Activated CD8-positive, alpha-beta memory T cell treated with anti-CD3 and anti-CD28 coated beads, Interleukin-2, amount 10 ng/mL, durations not matched to agents 7 days and 5 days (primary cell): ENCODE data around the gene L3MBTL1. TPM values are rescaled to one million over a fixed set of nuclear protein-coding genes. Genes with fewer than 3 reads are reported as not detected.
A peak's percentile ranks its signal among the peaks of the same experiment; 100 is the strongest.
"Not testable (repeated sequence)": the region's sequence is repeated elsewhere in the genome, so short reads cannot be mapped to it uniquely, and the experiment has no call there.

ENCODE experiments used
- ATAC-seq: fragments of 150-1000 bp; cut with Tn5 transposase; one replicate; pipeline ENCODE4 v1.10.0; 2021; ENCODE audit warnings: moderate library complexity
- CTCF ChIA-PET: fragments of 350-600 bp; sonication (Branson Sonifier 250); formaldehyde crosslinking; loops from one replicate; lab custom pipeline; 2021; ENCODE audit warnings: antibody characterized with exemption; lab: Charles Lee
- DNase-seq: peaks from one replicate; pipeline ENCODE4 v3.0.0-alpha.2; 2020
- H3K27ac Mint-ChIP-seq: one replicate; pipeline ENCODE4 v1.8.0; 2021; ENCODE audit warnings: mild to moderate bottlenecking, mixed read lengths
- H3K27me3 Mint-ChIP-seq: one replicate; pipeline ENCODE4 v1.8.0; 2021; ENCODE audit warnings: mixed read lengths
- H3K36me3 Mint-ChIP-seq: one replicate; pipeline ENCODE4 v1.8.0; 2021; ENCODE audit warnings: mild to moderate bottlenecking, mixed read lengths
- H3K4me1 Mint-ChIP-seq: one replicate; pipeline ENCODE4 v1.8.0; 2021; ENCODE audit warnings: mixed read lengths
- H3K4me3 Mint-ChIP-seq: one replicate; pipeline ENCODE4 v1.8.0; 2021; ENCODE audit warnings: mild to moderate bottlenecking, moderate library complexity, mixed read lengths
- H3K9me3 Mint-ChIP-seq: one replicate; pipeline ENCODE4 v1.8.0; 2022; ENCODE audit warnings: low read depth, mixed read lengths
- total RNA-seq, 2 experiments: library from RNA; stranded (reverse); gene quantifications; one replicate each; pipeline ENCODE4 v1.2.3, GENCODE V29; 2021

L3MBTL1 gene
- total RNA-seq, 2 experiments from 2014 or later = 6.8 to 9.6 TPM

DNA sequence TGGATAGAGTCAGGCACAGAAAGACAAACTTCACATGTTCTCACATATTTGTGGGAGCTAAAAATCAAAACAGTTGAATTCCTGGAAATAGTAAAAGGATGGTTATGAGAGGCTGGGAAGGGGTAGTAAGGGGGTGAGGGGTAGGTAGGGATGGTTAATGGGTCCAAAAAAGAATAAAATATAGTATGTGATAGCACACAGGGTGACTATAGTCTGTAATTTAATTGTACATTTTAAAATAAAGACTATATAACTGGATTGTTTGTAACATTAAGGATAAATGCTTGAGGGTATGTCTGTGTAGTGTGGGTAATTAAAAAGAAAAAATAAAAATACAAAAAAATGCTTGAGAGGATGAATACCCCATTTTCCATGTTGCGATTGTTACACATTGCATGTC, 39.9 kb upstream of the L3MBTL1 start:
- Mint-ChIP-seq H3K4me1 (peaks cover 3% of the 10 kb centered on the region), H3K36me3 (peaks cover 39% of the 10 kb centered on the region), H3K27ac (no peak overlapping the region), H3K9me3 (no peaks in the 10 kb centered on the region), H3K4me3 (no peak overlapping the region), H3K27me3 (no peaks in the 10 kb centered on the region)
- CTCF ChIA-PET = no interaction called here
- no peak for DNase-seq
- no peak for ATAC-seq

DNA sequence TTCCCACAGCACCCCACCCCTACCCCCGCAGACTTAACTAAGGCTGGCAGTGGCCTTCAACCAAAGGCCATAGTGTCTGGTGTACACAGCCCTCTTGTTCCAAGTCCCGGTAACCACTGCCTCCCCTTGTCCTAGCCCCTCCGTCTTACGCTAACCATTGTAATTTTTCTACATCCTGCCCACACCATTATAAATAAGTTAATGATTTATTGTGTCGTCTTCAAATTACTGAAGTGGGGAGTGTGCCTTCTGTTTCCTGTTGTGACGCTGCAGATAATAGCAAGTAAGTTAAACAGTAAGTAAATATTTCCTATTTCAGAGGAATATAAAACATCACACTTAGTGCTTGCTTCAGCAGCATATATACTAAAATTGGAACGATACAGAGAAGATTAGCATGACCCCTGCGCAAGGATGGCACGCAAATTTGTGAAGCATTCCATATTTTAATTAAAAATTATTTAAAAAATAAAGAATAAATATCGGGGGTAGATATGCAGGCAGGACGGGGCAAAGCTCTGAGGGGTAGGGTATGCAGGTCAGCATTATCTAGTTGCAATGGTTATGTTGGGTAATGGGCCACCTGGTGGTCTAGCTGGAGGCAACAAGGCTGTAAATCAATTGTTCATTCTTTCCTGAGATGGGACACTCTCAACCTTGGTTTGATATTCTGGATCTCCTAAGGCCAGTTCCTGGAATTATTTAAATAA, 34.7 kb upstream of the L3MBTL1 start:
- Mint-ChIP-seq H3K27ac (no peak overlapping the region), H3K4me3 (no peak overlapping the region), H3K4me1 (peaks cover 1% of the 10 kb centered on the region), H3K9me3 (no peaks in the 10 kb centered on the region), H3K36me3 (peaks cover 6% of the 10 kb centered on the region), H3K27me3 (peaks cover 4% of the 10 kb centered on the region)
- CTCF ChIA-PET = no interaction called here
- no peak for ATAC-seq
- no peak for DNase-seq

- Mint-ChIP-seq H3K9me3 (no peaks in the 10 kb centered on the region), H3K36me3 (peaks cover 6% of the 10 kb centered on the region), H3K27me3 (peaks cover 7% of the 10 kb centered on the region), H3K27ac (no peak overlapping the region), H3K4me3 (no peak overlapping the region), H3K4me1 (peaks cover 1% of the 10 kb centered on the region)
- DNase-seq = no peak
- ATAC-seq = no peak
- CTCF ChIA-PET = no interaction called here
These were observed 34.2 kb upstream of the L3MBTL1 start for GRCh38 chr20:43473381-43473704.

- Mint-ChIP-seq H3K4me1 (no peaks in the 10 kb centered on the region), H3K9me3 (no peaks in the 10 kb centered on the region), H3K36me3 (no peaks in the 10 kb centered on the region), H3K27ac (no peak overlapping the region), H3K27me3 (peaks cover 19% of the 10 kb centered on the region), H3K4me3 (no peak overlapping the region)
- ATAC-seq (no peak), DNase-seq (no peak)
- CTCF ChIA-PET = no interaction called here
These were observed 30.3 kb upstream of the L3MBTL1 start for GRCh38 chr20:43477193-43477592.

GRCh38 chr20:43477619-43478018, 29.9 kb upstream of the L3MBTL1 start:
- Mint-ChIP-seq H3K27ac (no peak overlapping the region), H3K27me3 (peaks cover 19% of the 10 kb centered on the region), H3K9me3 (no peaks in the 10 kb centered on the region), H3K4me3 (no peak overlapping the region), H3K36me3 (no peaks in the 10 kb centered on the region), H3K4me1 (no peaks in the 10 kb centered on the region)
- CTCF ChIA-PET = no interaction called here
- DNase-seq = no peak
- no peak for ATAC-seq

- no peak overlapping the region for H3K27ac Mint-ChIP-seq
- peaks cover 2% of the 10 kb centered on the region for H3K9me3 Mint-ChIP-seq
- ATAC-seq = no peak
- CTCF ChIA-PET = interaction anchor here (0.9 kb wide), 1 partner anchor 41 kb away, joined by 3 read pairs; no protein-coding TSS in a partner anchor
- H3K36me3 Mint-ChIP-seq = peaks cover 2% of the 10 kb centered on the region
- peaks cover 18% of the 10 kb centered on the region for H3K4me1 Mint-ChIP-seq
- peaks cover 4% of the 10 kb centered on the region for H3K27me3 Mint-ChIP-seq
- no peak for DNase-seq
- H3K4me3 Mint-ChIP-seq = no peak overlapping the region
These were observed 17.5 kb upstream of the L3MBTL1 start for GRCh38 chr20:43490038-43490437.

- Mint-ChIP-seq H3K36me3 (peaks cover 2% of the 10 kb centered on the region), H3K27ac (no peak overlapping the region), H3K4me1 (peaks cover 18% of the 10 kb centered on the region), H3K4me3 (no peak overlapping the region), H3K27me3 (peaks cover 8% of the 10 kb centered on the region), H3K9me3 (no peaks in the 10 kb centered on the region)
- DNase-seq (no peak), ATAC-seq (peak; percentile 93)
- CTCF ChIA-PET = no interaction called here
These were observed 15.4 kb upstream of the L3MBTL1 start for GRCh38 chr20:43492101-43492500.

GRCh38 chr20:43495388-43495787, 12.1 kb upstream of the L3MBTL1 start:
- CTCF ChIA-PET = no interaction called here
- H3K9me3 Mint-ChIP-seq = no peaks in the 10 kb centered on the region

DNA sequence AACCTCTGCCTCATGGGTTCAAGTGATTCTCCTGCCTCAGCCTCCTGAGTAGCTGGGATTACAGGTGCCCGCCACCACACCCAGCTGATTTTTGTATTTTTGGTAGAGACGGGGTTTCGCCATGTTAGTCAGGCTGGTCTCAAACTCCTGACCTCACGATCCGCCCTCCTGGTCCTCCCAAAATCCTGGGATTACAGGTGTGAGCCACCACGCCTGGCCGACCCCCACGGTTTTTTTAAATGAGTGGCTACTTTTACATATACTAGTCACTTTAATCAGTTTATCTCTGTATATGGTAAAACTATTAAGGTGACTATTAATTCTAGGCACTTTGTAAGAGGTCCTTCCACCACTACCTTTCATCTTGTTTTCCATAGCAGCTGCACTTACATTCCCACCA, 5.5 kb upstream of the L3MBTL1 start:
- CTCF ChIA-PET = not testable (repeated sequence)

More at GRCh38 chr20:43495388-43495787, 12.1 kb upstream of the L3MBTL1 start:
- no peak overlapping the region for H3K27ac Mint-ChIP-seq
- no peak for DNase-seq
- H3K36me3 Mint-ChIP-seq = peaks cover 2% of the 10 kb centered on the region
- peaks cover 18% of the 10 kb centered on the region for H3K4me1 Mint-ChIP-seq
- peaks cover 8% of the 10 kb centered on the region for H3K27me3 Mint-ChIP-seq
- no peak overlapping the region for H3K4me3 Mint-ChIP-seq
- ATAC-seq = no peak

DNA sequence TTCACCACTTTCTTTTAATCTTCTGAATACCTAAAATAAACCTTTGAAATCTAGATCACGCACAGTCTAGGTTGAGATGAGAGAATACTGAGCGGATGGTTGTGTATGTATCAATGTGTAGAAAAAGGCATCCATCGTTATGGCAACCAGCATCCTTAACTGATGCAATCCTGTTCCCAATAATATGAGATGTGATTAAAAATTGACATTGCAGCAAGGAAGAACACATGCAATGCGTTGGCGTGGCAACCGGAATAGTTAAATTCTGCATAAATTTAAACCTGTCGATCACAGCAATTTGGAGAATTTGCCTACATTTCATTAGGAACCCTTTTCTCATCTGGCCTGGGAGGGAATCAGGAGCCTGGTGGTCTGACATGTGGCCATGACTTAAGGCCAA, 1.3 kb upstream of the L3MBTL1 start:
- CTCF ChIA-PET = no interaction called here
- H3K36me3 Mint-ChIP-seq = no peaks in the 10 kb centered on the region
- no peak for DNase-seq
- peaks cover 52% of the 10 kb centered on the region for H3K27me3 Mint-ChIP-seq
- H3K4me1 Mint-ChIP-seq = peaks cover 5% of the 10 kb centered on the region
- H3K4me3 Mint-ChIP-seq = no peak overlapping the region
- H3K9me3 Mint-ChIP-seq = no peaks in the 10 kb centered on the region
- H3K27ac Mint-ChIP-seq = no peak overlapping the region
- no peak for ATAC-seq

More for the DNA sequence above, 5.5 kb upstream of the L3MBTL1 start:
- not testable (repeated sequence) for DNase-seq, H3K4me3 Mint-ChIP-seq, H3K36me3 Mint-ChIP-seq, H3K27ac Mint-ChIP-seq, ATAC-seq, H3K9me3 Mint-ChIP-seq, H3K4me1 Mint-ChIP-seq
- H3K27me3 Mint-ChIP-seq = peaks cover 35% of the 10 kb centered on the region

- Mint-ChIP-seq H3K27me3 (peaks cover 46% of the 10 kb centered on the region), H3K36me3 (no peaks in the 10 kb centered on the region), H3K4me1 (peaks cover 5% of the 10 kb centered on the region), H3K27ac (no peak overlapping the region), H3K4me3 (peak overlapping the region; percentile 47), H3K9me3 (no peaks in the 10 kb centered on the region)
- CTCF ChIA-PET = no interaction called here
- ATAC-seq (no peak), DNase-seq (no peak)
These were observed 609 bp downstream of the L3MBTL1 start for GRCh38 chr20:43508106-43508505.

GRCh38 chr20:43508604-43509040, 1.1 kb downstream of the L3MBTL1 start:
- peaks cover 5% of the 10 kb centered on the region for H3K4me1 Mint-ChIP-seq
- CTCF ChIA-PET = no interaction called here
- ATAC-seq (no peak), DNase-seq (no peak)
- H3K4me3 Mint-ChIP-seq = peak overlapping the region; percentile 47
- no peak overlapping the region for H3K27ac Mint-ChIP-seq
- no peaks in the 10 kb centered on the region for H3K9me3 Mint-ChIP-seq
- H3K27me3 Mint-ChIP-seq = peaks cover 42% of the 10 kb centered on the region
- H3K36me3 Mint-ChIP-seq = no peaks in the 10 kb centered on the region

- H3K27me3 Mint-ChIP-seq = peaks cover 20% of the 10 kb centered on the region
- no peak overlapping the region for H3K4me3 Mint-ChIP-seq
- H3K9me3 Mint-ChIP-seq = no peaks in the 10 kb centered on the region
- ATAC-seq (no peak), DNase-seq (no peak)
- H3K36me3 Mint-ChIP-seq = no peaks in the 10 kb centered on the region
- CTCF ChIA-PET = interaction anchor here (0.9 kb wide), 1 partner anchor 26 kb away, joined by 3 read pairs; no protein-coding TSS in a partner anchor
- peaks cover 10% of the 10 kb centered on the region for H3K4me1 Mint-ChIP-seq
- H3K27ac Mint-ChIP-seq = no peak overlapping the region
These were observed 4.4 kb downstream of the L3MBTL1 start for GRCh38 chr20:43511879-43512278.

DNA sequence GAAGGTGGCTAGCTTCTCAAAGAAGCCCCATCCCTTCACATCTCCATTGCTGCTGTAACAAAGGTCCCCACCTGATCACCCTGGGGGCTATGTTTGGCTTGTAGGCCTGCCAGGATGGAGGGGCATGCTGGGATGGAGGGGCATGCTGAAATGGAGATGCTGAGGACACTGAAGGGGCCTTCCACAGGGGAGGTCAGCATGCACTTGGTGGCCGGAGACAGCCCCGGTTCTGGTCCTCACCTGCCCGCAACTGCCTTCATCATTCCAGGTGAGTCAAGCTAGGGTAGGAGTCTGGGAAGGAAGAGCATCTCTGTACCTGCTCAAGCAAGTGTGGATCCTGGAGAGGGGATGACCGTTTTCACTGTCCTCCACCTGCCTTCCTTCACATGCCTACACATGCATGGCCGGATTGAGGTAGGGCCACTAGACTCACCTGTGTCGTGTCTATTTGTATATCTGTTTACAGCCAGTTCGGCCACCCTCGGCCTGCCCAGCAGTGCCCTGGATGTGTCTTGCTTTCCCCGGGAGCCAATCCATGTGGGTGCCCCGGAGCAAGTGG, 6.0 kb downstream of the L3MBTL1 start:
- no peaks in the 10 kb centered on the region for H3K36me3 Mint-ChIP-seq
- no peaks in the 10 kb centered on the region for H3K9me3 Mint-ChIP-seq
- peaks cover 8% of the 10 kb centered on the region for H3K4me1 Mint-ChIP-seq
- ATAC-seq (no peak), DNase-seq (no peak)
- H3K27me3 Mint-ChIP-seq = peaks cover 11% of the 10 kb centered on the region
- CTCF ChIA-PET = no interaction called here
- peak overlapping the region; percentile 89 for H3K4me3 Mint-ChIP-seq
- peak overlapping the region; percentile 27 for H3K27ac Mint-ChIP-seq
